KOPT-K1 (cell line): ENCODE results near the gene TM9SF3.

Experiments used
- H3K27ac ChIP-seq: fragments of 200-600 bp; sonication (generic); 2 replicates; pipeline ENCODE4 v1.5.1; 2016; ENCODE audit warnings: antibody characterized with exemption, mild to moderate bottlenecking, low read depth, low read length; ENCODE audit not compliant: poor library complexity, severe bottlenecking
- H3K36me3 ChIP-seq: fragments of 200-600 bp; sonication (generic); 2 replicates; pipeline ENCODE4 v1.5.1; 2017; ENCODE audit warnings: antibody characterized with exemption, mild to moderate bottlenecking, low read length, moderate library complexity; ENCODE audit not compliant: insufficient read depth
- H3K9me3 ChIP-seq: fragments of 200-600 bp; sonication (generic); 2 replicates; pipeline ENCODE4 v1.5.1; 2017; ENCODE audit warnings: antibody characterized with exemption, low read length, mild to moderate bottlenecking; ENCODE audit not compliant: insufficient read depth, poor library complexity, severe bottlenecking

TM9SF3 gene

DNA sequence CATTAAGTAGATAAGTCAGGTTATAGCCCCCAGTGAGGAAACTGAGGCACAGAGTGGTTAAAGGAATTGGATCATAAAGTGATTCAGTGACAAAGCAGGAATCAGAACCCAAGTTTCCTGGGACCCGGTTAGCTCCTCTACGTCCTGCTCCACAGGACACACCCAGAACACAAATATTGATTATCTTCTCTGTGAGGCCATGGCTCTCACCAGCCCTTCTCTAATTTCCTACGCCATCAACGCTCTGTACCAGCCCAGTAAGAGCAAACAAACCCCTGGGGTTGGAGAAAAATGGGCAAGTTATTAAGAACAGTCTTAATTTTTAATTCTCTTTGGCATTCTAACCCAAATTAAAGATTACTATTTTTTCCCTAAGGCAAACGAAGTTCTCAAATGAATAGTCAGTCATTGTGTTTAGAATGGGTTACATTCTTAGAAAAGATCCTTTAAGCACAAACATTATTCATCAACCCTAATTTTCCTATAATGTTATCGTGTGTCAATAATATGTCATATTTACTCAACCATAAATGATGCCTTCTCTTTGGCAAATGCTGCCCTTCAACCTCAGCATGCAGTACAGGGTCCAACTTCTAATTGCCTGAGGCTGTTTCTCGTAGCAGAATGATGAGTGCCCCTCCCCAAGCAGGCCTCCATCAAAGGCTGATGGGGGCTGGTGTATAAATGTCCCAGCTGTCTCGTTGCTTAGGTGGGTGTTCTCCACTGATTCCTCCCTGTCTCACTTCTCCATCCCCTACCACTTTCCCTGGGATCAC is 25.4 kb upstream of the TM9SF3 start:
- Histone ChIP-seq H3K27ac (no peak overlapping the region), H3K36me3 (no peaks in the 10 kb centered on the region), H3K9me3 (no peaks in the 10 kb centered on the region)

DNA sequence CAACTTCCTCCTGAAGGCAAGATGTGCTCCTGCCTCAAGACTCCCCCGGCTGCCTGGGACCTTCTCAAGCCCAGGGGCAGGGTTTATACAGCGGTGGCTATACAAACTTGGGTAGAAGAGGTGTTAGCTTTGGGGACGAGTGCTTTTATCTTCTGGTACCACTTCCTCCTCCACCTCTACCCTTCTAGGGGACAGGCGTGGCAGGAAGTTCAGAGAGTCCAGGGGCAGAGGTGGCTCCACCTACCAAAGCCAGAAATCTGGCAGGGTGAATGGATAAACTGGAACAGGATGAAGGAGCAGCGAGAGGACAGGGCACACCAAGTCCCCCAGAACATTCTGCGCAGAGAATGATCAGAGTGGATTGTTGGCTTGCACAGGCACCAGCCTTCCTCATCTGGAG is 24.0 kb upstream of the TM9SF3 start:
- Histone ChIP-seq H3K9me3 (no peaks in the 10 kb centered on the region), H3K27ac (no peak overlapping the region), H3K36me3 (no peaks in the 10 kb centered on the region)

GRCh38 chr10:96609510-96609909 is 22.7 kb upstream of the TM9SF3 start:
- H3K36me3 ChIP-seq = no peaks in the 10 kb centered on the region
- no peak overlapping the region for H3K27ac ChIP-seq
- H3K9me3 ChIP-seq = no peaks in the 10 kb centered on the region

DNA sequence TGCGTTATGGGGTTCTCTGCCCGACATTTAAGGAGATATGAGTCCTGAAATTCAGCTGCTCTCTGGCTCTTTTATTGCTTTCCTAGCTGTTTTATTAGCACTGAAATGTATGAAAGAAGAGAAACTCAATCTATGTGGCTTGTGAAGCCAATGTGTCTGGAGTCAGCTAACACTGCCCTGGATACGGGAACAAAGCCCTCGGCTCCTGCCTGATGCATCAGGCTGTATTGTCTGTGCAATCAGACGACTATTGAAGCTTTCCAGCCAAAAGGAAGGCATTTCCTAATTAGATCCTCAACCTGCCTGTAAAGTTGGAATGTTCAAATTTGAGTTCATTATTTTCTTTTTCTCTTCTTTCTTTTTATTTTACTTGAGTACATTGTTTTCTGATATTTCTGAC is 22.0 kb upstream of the TM9SF3 start:
- Histone ChIP-seq H3K36me3 (no peaks in the 10 kb centered on the region), H3K9me3 (no peaks in the 10 kb centered on the region)

GRCh38 chr10:96608262-96608661 is 21.4 kb upstream of the TM9SF3 start:
- Histone ChIP-seq H3K27ac (no peak overlapping the region), H3K9me3 (no peaks in the 10 kb centered on the region), H3K36me3 (no peaks in the 10 kb centered on the region)

More for the DNA sequence above, 22.0 kb upstream of the TM9SF3 start:
- H3K27ac ChIP-seq = no peak overlapping the region

GRCh38 chr10:96606946-96607345 is 20.1 kb upstream of the TM9SF3 start:
- Histone ChIP-seq H3K36me3 (no peaks in the 10 kb centered on the region), H3K27ac (no peak overlapping the region), H3K9me3 (no peaks in the 10 kb centered on the region)

GRCh38 chr10:96606216-96606615 is 19.4 kb upstream of the TM9SF3 start:
- Histone ChIP-seq H3K9me3 (no peaks in the 10 kb centered on the region), H3K36me3 (no peaks in the 10 kb centered on the region), H3K27ac (no peak overlapping the region)

- Histone ChIP-seq H3K36me3 (no peaks in the 10 kb centered on the region), H3K9me3 (peaks cover 11% of the 10 kb centered on the region), H3K27ac (no peak overlapping the region)
Observed at GRCh38 chr10:96600337-96600736, 13.5 kb upstream of the TM9SF3 start.

GRCh38 chr10:96598846-96599245 is 12.0 kb upstream of the TM9SF3 start:
- no peaks in the 10 kb centered on the region for H3K36me3 ChIP-seq
- peaks cover 11% of the 10 kb centered on the region for H3K9me3 ChIP-seq
- H3K27ac ChIP-seq = no peak overlapping the region

DNA sequence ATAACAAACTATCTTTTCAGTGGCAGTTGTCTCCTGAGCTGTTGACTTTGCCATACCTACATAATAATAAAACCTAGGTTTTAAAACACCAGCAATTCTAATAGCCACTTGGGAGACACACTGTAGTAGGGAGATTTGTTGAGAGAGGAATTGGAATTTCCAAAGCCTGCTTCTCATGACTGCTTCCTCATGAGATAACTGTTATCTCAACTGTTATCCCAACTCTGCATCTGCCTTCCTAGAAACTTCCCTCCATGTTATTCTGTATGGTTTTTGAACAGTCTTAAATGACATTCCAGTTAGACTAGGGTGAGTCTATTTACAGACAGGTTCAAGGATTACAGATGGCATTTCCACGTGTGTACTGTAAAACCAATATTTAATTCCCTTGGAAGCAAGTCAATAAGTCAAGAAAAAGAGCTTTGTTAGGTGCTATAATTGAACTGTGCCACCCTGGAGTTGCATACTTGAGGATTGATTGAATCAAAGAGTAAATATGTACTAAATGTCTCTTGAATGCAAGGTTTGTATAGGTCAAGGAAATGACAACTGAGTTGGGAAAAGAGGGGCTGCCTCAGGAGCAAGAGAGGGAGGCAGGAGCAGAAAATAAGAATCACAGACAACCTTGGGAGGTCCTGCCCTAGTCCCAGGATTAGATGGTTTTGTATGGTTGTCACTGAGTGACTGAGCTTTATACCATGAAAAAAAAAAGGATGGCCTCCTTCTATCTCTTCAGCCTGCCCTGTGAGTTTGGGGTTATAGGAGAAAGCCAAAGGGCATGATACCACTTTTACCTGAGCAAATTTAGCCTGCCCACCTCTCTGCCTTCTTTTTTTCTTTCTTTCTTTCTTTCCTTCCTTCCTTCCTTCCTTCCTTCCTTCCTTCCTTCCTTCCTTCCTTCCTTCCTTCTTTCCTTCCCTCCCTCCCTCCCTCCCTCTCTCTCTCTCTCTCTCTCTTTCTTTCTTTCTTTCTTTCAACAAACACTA is 9.9 kb upstream of the TM9SF3 start:
- Histone ChIP-seq H3K9me3 (peaks cover 11% of the 10 kb centered on the region), H3K27ac (no peak overlapping the region), H3K36me3 (no peaks in the 10 kb centered on the region)

- no peaks in the 10 kb centered on the region for H3K36me3 ChIP-seq
- H3K9me3 ChIP-seq = peaks cover 11% of the 10 kb centered on the region
Observed at GRCh38 chr10:96595741-96596140, 8.9 kb upstream of the TM9SF3 start.

DNA sequence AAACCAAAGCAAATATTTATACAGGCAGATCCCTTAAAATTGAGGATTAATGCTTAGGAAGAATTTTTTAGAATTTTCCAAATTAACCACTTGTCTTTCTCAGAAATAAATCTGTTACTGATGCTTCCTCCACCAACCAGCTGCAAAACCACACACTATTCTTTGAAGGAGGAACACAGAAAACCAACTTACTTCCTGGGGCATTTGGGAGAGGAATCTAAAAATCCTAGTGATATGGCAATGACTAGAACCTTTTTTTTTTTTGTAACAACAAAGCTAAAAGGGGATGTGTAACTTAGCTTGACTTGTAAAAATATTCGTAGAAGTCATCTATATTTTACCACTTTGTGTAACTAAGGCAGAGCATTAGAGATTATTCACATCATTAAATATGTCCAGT is 5.1 kb upstream of the TM9SF3 start:
- H3K27ac ChIP-seq = no peak overlapping the region
- no peaks in the 10 kb centered on the region for H3K36me3 ChIP-seq
- no peaks in the 10 kb centered on the region for H3K9me3 ChIP-seq

More at GRCh38 chr10:96595741-96596140, 8.9 kb upstream of the TM9SF3 start:
- H3K27ac ChIP-seq = no peak overlapping the region

DNA sequence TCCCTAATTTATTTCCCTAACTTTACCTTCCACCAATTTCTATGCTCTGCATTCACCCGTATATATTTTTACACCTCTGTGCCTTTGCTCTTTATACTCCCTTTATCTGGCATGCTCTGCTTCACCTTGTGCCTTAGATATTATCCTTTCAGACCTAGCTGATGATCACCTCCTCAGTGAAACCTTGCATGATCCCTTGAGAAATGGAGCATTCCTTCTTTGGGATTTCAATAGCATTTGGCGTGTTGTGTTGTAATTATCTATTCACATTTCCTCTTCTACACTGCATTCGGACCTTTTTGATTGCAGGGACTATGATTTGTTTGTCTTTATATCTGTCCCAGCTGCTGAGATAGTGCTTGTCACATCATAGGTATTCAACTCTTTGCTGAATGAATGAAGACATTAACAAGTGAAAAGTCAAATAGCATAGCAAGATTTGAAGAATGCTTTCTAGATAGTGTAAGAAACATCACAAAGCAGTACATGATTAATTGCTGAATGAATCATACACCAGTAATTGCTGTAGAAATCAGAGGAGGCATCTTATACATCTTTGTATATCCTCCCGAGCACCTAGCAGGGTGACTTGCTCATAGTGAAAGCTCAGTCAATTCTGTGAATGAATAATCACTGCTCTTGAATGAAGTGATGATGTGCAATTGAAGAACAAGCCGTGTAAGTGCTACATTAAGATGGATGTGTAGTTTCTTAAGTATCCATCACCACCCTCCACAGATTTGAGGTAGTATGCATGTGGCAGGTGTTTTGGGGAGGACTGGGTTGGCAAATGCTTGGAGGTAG is 2.0 kb upstream of the TM9SF3 start:
- Histone ChIP-seq H3K9me3 (no peaks in the 10 kb centered on the region), H3K27ac (no peak overlapping the region), H3K36me3 (no peaks in the 10 kb centered on the region; the same call in 1 of the 2 replicates)

- H3K27ac ChIP-seq = peak overlapping the region; percentile 99
- no peaks in the 10 kb centered on the region for H3K9me3 ChIP-seq
- peaks cover 4% of the 10 kb centered on the region for H3K36me3 ChIP-seq
Observed at GRCh38 chr10:96588060-96588554, 1.3 kb upstream of the TM9SF3 start.
